Muscle of leg (tissue), 11 donors: ENCODE measurements around the gene MRPL46. TPM values are rescaled to one million over a fixed set of nuclear protein-coding genes. Genes with fewer than 3 reads are reported as not detected.
"Not testable (repeated sequence)": the region's sequence is repeated elsewhere in the genome, so short reads cannot be mapped to it uniquely, and the experiment has no call there.

Experiments
- DNase-seq: peaks from one replicate; pipeline ENCODE4 v3.0.0; 2013
- H3K27ac ChIP-seq: one replicate; pipeline ENCODE4 v1.5.1; 2013; ENCODE audit warnings: mild to moderate bottlenecking, low read length, control low read depth
- H3K27me3 ChIP-seq: one replicate; pipeline ENCODE4 v1.6.1; 2013; ENCODE audit warnings: low read length; ENCODE audit not compliant: control insufficient read depth, insufficient read depth
- H3K36me3 ChIP-seq: one replicate; pipeline ENCODE4 v1.6.1; 2013; ENCODE audit warnings: low read length; ENCODE audit not compliant: control insufficient read depth, insufficient read depth
- H3K4me1 ChIP-seq: one replicate; pipeline ENCODE4 v1.6.1; 2013; ENCODE audit warnings: low read length; ENCODE audit not compliant: control insufficient read depth, insufficient read depth
- H3K4me3 ChIP-seq: one replicate; pipeline ENCODE4 v1.5.1; 2013; ENCODE audit warnings: low read length, control low read depth
- H3K9me3 ChIP-seq: replicated peaks from 2 replicates; pipeline ENCODE4 v1.6.1; 2013; ENCODE audit warnings: low read depth, low read length; ENCODE audit not compliant: control insufficient read depth
- WGBS: methylation state at CpG from one replicate; pipeline ENCODE4 v1.1.5; 2013; ENCODE audit warnings: missing lambda C conversion rate; ENCODE audit not compliant: insufficient coverage; 5-methylcytosine and 5-hydroxymethylcytosine counted together
- polyA plus RNA-seq, 8 donors: library from polyadenylated mRNA; unstranded; fragments of 120-200 nt; gene quantifications; one replicate each; pipeline versions ENCODE4 v1.2.1 to v1.2.3, GENCODE V29; 2013; ENCODE audit warnings: inconsistent platforms in 1 of 8, low replicate concordance in 1 of 8; ENCODE audit not compliant: insufficient read length in 8 of 8, insufficient read depth in 1 of 8
- total RNA-seq: library from RNA; stranded (reverse); fragments of 120-200 nt; gene quantifications from one replicate; pipeline ENCODE4 v1.2.4, GENCODE V29; 2013

MRPL46 gene
- total and polyA plus RNA-seq, 9 donors, result 22.0 to 27.2 (median 23.4) TPM

DNA sequence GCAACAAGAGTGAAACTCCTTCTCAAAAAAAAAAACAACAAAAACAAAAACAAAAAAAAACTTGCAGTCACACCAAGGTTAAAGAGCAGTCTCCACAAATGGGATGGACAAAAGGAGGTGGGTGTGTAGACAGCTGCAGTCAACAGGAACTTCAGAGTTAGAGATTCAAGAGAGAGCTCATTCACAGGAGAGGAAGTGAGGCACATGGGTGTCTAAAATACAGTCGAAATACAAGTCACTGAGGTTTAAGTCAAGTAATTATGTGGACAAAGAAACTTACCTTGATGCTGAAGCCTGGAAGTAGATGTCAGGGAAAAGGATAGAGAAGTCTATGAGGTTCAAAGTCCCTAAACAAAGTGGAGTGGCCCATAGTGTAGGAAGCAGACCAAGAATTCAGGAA lies 15.1 kb upstream of the MRPL46 start:
- H3K27me3 ChIP-seq, result no peaks in the 10 kb centered on the region
- H3K4me1 ChIP-seq, result peaks cover 12% of the 10 kb centered on the region
- H3K27ac ChIP-seq, result no peak overlapping the region
- no peak for DNase-seq
- H3K9me3 ChIP-seq, result no peaks in the 10 kb centered on the region
- WGBS, result 73% methylated on average over 1 of the region's 1 CpG
- peaks cover 16% of the 10 kb centered on the region for H3K36me3 ChIP-seq
- no peak overlapping the region for H3K4me3 ChIP-seq

DNA sequence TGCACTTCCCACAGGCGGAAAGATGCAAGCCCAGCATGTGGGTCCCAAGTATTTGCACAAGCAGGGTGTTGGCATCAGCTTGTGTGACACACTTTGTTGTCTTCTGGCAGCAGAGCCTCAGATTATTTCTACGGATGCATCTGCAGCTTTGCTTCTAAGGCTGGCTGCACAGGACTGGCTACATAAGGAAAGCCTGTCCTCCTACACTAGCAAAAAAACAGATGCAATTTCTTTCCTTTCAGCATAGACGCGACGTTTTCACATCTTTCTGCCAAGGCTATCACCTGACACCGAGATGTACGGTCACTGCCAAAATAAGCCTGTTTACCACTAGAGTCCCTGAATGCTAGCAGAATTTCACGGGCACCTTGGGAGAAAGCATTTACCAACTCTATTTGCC lies 13.8 kb upstream of the MRPL46 start:
- H3K36me3 ChIP-seq, result peaks cover 28% of the 10 kb centered on the region
- 62% methylated on average over 8 of the region's 8 CpGs for WGBS
- no peaks in the 10 kb centered on the region for H3K9me3 ChIP-seq
- H3K4me3 ChIP-seq, result no peak overlapping the region
- no peak for DNase-seq
- peaks cover 15% of the 10 kb centered on the region for H3K4me1 ChIP-seq
- H3K27ac ChIP-seq, result no peak overlapping the region
- no peaks in the 10 kb centered on the region for H3K27me3 ChIP-seq

DNA sequence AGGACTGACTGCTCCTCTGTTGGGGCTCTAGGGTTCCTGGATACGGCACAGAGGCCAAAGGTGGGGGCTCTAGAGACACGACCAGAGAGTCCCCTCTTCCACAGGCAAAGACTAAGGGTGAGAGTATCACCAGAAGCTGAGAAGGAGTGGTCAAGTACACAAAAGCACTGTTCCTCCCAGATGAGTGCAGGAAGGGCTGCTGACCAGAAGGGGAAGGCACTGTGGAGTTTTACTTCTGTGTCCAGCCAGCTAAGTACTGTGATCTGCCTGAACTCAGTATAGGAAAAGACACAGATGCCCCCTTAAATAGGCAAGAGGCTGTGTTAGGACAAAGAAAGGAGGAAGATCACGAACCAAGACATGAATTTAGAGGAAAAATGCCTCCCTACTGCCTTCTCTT lies 12.0 kb upstream of the MRPL46 start:
- no peak overlapping the region for H3K4me3 ChIP-seq
- peaks cover 35% of the 10 kb centered on the region for H3K36me3 ChIP-seq
- DNase-seq, result no peak
- H3K9me3 ChIP-seq, result no peaks in the 10 kb centered on the region
- peaks cover 5% of the 10 kb centered on the region for H3K4me1 ChIP-seq
- no peaks in the 10 kb centered on the region for H3K27me3 ChIP-seq
- no peak overlapping the region for H3K27ac ChIP-seq
- WGBS, result no CpG with 5 or more reads among the region's 3 CpGs

DNA sequence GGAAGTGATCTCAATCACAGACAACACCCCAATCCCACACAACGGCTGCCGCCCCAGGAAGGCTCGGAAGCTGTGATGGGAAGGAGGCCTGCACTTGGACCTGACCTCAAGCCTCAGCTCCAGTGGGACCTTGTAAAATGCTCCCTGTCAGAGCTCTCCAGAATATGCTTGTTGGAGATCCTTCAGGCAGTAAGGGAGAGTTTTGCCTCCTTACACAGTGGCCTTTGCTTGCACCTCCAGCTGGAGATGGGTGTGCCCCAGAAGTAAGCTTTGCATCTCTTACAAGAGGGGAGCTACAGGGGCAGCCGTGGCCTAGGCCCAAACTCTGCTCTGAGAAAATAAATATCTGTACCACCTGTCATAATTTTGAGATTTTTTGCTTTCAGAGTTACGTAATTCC lies 10.7 kb upstream of the MRPL46 start:
- Histone ChIP-seq H3K36me3 (peaks cover 43% of the 10 kb centered on the region), H3K4me3 (no peak overlapping the region), H3K27me3 (no peaks in the 10 kb centered on the region), H3K27ac (no peak overlapping the region), H3K9me3 (no peaks in the 10 kb centered on the region), H3K4me1 (peaks cover 3% of the 10 kb centered on the region)
- DNase-seq, result no peak
- WGBS, result no CpG with 5 or more reads among the region's 5 CpGs

DNA sequence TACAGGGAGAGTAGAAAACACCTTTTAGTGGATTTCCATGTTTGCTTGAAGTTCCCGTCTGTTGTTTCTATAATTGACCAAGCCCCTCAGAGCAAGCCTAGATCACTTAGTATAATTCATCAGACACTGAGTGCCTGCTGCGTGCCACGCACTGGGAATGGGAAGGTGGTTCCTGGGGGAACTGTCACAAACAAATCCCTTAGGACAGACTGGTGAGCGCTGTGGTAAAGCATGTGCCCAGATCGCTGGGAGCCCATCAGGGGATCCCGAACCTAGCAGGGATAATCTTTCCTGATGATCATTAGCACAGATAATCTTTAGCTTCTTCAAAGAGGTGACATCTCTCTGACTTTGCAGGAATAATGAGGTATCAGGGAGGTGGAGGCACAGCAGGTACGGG lies 9.9 kb upstream of the MRPL46 start:
- Histone ChIP-seq H3K27me3 (no peaks in the 10 kb centered on the region), H3K4me1 (peaks cover 3% of the 10 kb centered on the region), H3K4me3 (no peak overlapping the region), H3K27ac (no peak overlapping the region), H3K36me3 (peaks cover 47% of the 10 kb centered on the region), H3K9me3 (no peaks in the 10 kb centered on the region)
- no peak for DNase-seq
- 87% methylated on average over 4 of the region's 7 CpGs for WGBS

DNA sequence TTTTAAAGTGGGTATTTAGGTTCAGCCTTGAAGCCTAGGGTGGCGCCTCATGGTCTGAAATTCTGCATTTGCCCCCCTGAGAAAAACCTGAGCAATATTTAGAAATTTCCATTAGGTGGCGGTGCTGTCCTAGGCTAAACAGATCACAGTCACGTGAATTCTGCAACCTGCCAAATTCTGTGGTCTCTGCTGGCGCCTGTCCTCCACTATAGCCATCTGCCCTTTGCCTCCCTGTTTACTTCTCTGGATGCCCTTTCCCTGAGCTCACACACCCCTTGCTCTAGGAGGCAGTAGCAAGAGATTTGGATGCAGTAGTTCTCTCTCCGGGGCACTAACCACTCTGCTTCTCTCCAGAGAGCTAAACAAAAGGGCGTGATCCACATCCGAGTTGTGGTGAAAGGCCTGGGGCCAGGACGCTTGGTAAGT lies 9.5 kb upstream of the MRPL46 start:
- peak; percentile 52 for DNase-seq
- Histone ChIP-seq H3K27me3 (no peaks in the 10 kb centered on the region), H3K27ac (no peak overlapping the region), H3K4me3 (no peak overlapping the region), H3K36me3 (peaks cover 49% of the 10 kb centered on the region), H3K9me3 (no peaks in the 10 kb centered on the region), H3K4me1 (peaks cover 3% of the 10 kb centered on the region)
- 44% methylated on average over 4 of the region's 8 CpGs for WGBS

DNA sequence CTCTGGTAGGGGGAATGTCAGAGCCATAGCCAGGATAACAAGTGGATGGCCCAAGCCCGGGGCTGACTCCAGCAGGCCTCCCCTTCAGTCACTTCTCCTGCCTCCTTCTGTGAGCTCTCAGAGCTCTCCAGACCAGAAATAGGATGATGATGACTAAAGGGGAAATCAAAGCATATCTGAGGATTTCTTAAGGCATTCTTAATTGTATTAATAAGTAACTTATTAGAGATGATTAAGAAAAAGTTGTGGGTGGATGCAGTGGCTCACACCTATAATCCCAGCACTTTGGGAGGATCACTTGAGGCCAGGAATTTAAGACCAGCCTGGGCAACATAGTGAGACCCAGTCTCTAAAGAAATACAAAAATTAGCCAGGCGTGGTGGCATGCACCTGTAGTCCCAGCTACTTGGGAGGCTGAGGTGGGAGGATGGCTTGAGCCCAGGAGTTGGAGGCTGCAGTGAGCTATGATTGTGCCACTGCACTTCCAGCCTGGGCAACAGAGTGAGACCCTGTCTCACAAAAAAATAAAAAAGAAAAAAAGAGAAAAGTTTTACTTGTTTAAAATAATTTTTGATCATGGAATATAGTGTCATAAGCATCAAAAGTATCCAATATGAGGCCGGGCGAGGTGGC lies 6.6 kb upstream of the MRPL46 start:
- H3K36me3 ChIP-seq, result peaks cover 54% of the 10 kb centered on the region
- H3K4me3 ChIP-seq, H3K27ac ChIP-seq, H3K27me3 ChIP-seq, H3K4me1 ChIP-seq, DNase-seq, H3K9me3 ChIP-seq: not testable (repeated sequence)
- 100% methylated on average over 1 of the region's 4 CpGs for WGBS

DNA sequence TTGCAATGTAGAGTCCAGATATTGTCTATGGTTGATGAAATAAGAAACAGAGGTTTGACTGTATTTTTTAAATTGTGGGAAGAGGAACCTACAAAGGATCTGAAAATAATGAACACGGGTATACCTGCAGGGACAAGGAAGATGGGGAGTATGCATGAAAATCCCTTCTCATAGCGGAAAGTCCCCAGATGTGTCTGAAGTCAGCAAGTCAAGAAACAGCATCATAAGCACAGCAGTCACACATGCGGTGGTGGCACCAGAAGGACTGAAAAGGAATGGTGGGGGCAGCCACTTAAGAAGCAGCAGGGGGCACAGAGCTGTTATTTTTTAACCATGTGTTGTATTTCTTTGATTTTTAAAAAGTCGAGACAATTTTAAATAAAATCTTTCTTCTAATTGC lies 5.0 kb upstream of the MRPL46 start:
- Histone ChIP-seq H3K4me3 (no peak overlapping the region), H3K36me3 (peaks cover 42% of the 10 kb centered on the region), H3K4me1 (peaks cover 9% of the 10 kb centered on the region), H3K27me3 (no peaks in the 10 kb centered on the region), H3K9me3 (no peaks in the 10 kb centered on the region), H3K27ac (no peak overlapping the region)
- DNase-seq, result no peak
- WGBS, result 84% methylated on average over 3 of the region's 4 CpGs

DNA sequence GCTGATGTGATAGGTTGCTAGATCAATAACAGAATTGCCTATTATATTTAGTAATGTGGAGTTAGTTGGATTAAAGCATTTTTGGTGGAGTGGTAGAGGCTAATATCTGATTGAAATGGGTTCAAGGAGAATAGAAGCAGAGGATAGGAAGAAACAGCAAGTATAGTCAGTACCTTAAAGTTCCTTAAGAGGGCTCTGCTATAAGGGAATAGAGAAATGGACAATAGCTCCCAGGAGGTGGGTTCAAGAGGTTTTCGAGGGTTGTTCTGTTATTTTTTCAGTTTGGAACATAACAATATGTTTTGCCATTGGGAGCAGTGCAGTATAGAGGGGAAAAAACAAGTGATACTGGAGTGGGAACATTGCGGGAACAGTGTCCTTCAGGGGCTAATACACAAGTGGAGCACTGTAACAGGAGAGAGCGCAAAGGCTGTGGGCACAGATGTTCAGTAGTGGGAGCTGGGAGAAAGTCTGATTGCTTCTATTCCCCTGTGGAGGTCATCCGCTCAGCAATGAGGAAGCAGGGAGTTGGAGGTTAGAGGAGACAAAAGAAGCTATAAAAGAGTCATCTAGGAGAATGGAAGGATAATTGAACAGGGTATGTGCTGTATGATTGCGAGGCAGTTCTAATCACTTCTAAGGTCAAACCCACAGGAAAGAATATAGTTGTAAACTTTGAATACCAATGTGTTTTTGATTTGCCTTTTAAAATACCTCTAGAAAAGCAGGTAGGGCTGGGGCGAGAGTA lies 3.6 kb upstream of the MRPL46 start:
- no peak for DNase-seq
- H3K27ac ChIP-seq, result no peak overlapping the region
- no peak overlapping the region for H3K4me3 ChIP-seq
- peaks cover 8% of the 10 kb centered on the region for H3K4me1 ChIP-seq
- no peaks in the 10 kb centered on the region for H3K27me3 ChIP-seq
- 92% methylated on average over 4 of the region's 6 CpGs for WGBS
- H3K9me3 ChIP-seq, result no peaks in the 10 kb centered on the region
- peaks cover 31% of the 10 kb centered on the region for H3K36me3 ChIP-seq

DNA sequence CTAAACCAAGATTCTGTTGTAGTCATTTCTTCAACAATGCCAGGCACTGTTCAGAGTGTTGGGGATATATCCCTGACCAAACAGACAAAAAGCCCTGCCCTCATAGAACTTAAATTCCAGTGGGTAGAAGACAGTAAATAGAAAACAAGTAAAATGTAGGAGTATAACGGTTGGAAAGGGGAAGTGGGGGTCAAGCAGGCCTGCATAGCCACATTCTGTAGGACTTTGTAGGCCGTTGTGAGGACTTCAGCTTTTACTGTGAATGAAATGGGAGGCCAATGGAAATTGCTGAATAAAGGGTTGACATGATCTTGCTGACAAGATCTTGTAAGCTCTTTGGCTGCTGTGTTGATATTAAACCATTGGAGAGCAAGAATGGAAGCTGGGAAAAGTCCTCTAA lies 2.1 kb upstream of the MRPL46 start:
- WGBS, result 95% methylated on average over 2 of the region's 2 CpGs
- Histone ChIP-seq H3K27me3 (no peaks in the 10 kb centered on the region), H3K9me3 (no peaks in the 10 kb centered on the region), H3K36me3 (peaks cover 32% of the 10 kb centered on the region), H3K4me1 (peaks cover 8% of the 10 kb centered on the region), H3K4me3 (no peak overlapping the region), H3K27ac (no peak overlapping the region)
- DNase-seq, result no peak
